A673 (cell line): ENCODE results near the gene ANKUB1. TPM values are rescaled to one million over a fixed set of nuclear protein-coding genes. Genes with fewer than 3 reads are reported as not detected.

Experiments used
- BruUV-seq: library from RNA; stranded (reverse); fragments of 400-500 nt; replicated peaks from 2 replicates; lab custom pipeline; 2021; lab: Mats Ljungman, UMichigan
- CTCF ChIA-PET: fragments of 300-600 bp; sonication (Branson Sonifier 250); formaldehyde crosslinking; loops from one replicate; lab custom pipeline; 2022; ENCODE audit warnings: antibody characterized with exemption; lab: Charles Lee
- POLR2A ChIA-PET: fragments of 300-600 bp; sonication (Branson Sonifier 250); formaldehyde crosslinking; loops from one replicate; lab custom pipeline; 2022; ENCODE audit warnings: antibody characterized with exemption; ENCODE audit not compliant: low non-redundant PET; lab: Charles Lee
- DNase-seq: peaks from one replicate; pipeline ENCODE4 v3.0.0-alpha.2; 2015; ENCODE audit warnings: low spot score
- H3K27ac ChIP-seq: fragments of 200-600 bp; sonication (generic); 2 replicates; pipeline ENCODE4 v1.5.1; 2016; ENCODE audit warnings: mixed run types, low read depth, mild to moderate bottlenecking, mixed read lengths, antibody characterized with exemption, low read length; ENCODE audit not compliant: poor library complexity, severe bottlenecking
- H3K27me3 ChIP-seq: fragments of 200-600 bp; sonication (generic); replicated peaks from 2 replicates; pipeline ENCODE4 v1.6.1; 2017; ENCODE audit warnings: mixed run types, low read depth, mild to moderate bottlenecking, mixed read lengths, antibody characterized with exemption, low read length; ENCODE audit not compliant: insufficient read depth, poor library complexity
- H3K36me3 ChIP-seq: fragments of 200-600 bp; sonication (generic); 2 replicates; pipeline ENCODE4 v1.6.1; 2016; ENCODE audit warnings: mixed run types, mild to moderate bottlenecking, mixed read lengths, antibody characterized with exemption, low read length; ENCODE audit not compliant: insufficient read depth, poor library complexity, severe bottlenecking
- H3K4me1 ChIP-seq: fragments of 200-600 bp; sonication (generic); 2 replicates; pipeline ENCODE4 v1.6.1; 2017; ENCODE audit warnings: mixed run types, mild to moderate bottlenecking, mixed read lengths, antibody characterized with exemption, low read length; ENCODE audit not compliant: insufficient read depth, poor library complexity, severe bottlenecking
- H3K4me3 ChIP-seq: fragments of 200-600 bp; sonication (generic); 2 replicates; pipeline ENCODE4 v1.5.1; 2016; ENCODE audit warnings: low read depth, mixed run types, mild to moderate bottlenecking, mixed read lengths, low read length; ENCODE audit not compliant: poor library complexity, severe bottlenecking
- H3K9me3 ChIP-seq: fragments of 200-600 bp; sonication (generic); 2 replicates; pipeline ENCODE4 v1.6.1; 2016; ENCODE audit warnings: mixed run types, low read depth, mild to moderate bottlenecking, mixed read lengths, antibody characterized with exemption, low read length; ENCODE audit not compliant: poor library complexity, severe bottlenecking
- EZH2 ChIP-seq: fragments of 200-600 bp; sonication (generic); IDR thresholded peaks from 2 replicates; pipeline ENCODE4 v1.6.1; 2017; ENCODE audit warnings: borderline replicate concordance, low read depth, mild to moderate bottlenecking, mixed read lengths, antibody characterized with exemption, low read length; ENCODE audit not compliant: poor library complexity, severe bottlenecking
- intact Hi-C: fragments of 100-400 bp; cut with micrococcal nuclease; formaldehyde crosslinking; loops from one replicate; pipeline ENCODE4 v1.10.0; 2022; ENCODE audit not compliant: unreplicated experiment
- total RNA-seq: library from RNA; stranded (reverse); gene quantifications from 2 replicates; pipeline ENCODE4 v1.2.3, GENCODE V29; 2021
- TF ChIP-seq, protein P1 (sequence below): fragments of 300-800, 200-600 bp; sonication (generic); conservative IDR thresholded peaks from 2 replicates; pipeline ENCODE4 v1.5.1; 2017; ENCODE audit warnings: low read depth, mild to moderate bottlenecking, antibody characterized with exemption, low read length, moderate library complexity, mixed read lengths

Gene ANKUB1
- total RNA-seq, 1 experiment from 2014 or later, result not detected

- ChIA-PET POLR2A (no interaction called here), CTCF (no interaction called here)
- no TSS peak for BruUV-seq
Measured at GRCh38 chr3:149833241-149833640, 40.9 kb upstream of the ANKUB1 start.

DNA sequence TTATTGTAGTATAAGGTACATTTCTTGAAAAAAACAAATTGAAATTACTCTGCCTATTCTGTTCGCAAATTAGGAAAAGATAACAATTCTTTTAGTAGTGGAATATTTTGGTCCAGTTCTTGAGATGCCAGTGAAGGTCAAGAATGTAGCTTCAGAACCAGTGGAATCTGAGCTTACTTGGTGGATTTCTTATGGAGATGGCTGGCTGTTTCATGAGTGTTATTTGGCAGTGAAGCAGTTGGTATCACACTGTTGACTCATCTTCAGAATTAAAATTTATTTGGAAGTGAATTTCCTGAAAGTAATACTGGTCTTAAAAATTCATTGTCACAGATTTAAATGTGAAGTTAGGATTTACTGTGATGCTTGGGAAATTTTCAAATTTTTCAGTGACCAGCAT, 39.7 kb upstream of the ANKUB1 start:
- peaks cover 44% of the 10 kb centered on the region for H3K9me3 ChIP-seq
- no peak overlapping the region for H3K4me3 ChIP-seq
- TF ChIP-seq, protein P1, sequence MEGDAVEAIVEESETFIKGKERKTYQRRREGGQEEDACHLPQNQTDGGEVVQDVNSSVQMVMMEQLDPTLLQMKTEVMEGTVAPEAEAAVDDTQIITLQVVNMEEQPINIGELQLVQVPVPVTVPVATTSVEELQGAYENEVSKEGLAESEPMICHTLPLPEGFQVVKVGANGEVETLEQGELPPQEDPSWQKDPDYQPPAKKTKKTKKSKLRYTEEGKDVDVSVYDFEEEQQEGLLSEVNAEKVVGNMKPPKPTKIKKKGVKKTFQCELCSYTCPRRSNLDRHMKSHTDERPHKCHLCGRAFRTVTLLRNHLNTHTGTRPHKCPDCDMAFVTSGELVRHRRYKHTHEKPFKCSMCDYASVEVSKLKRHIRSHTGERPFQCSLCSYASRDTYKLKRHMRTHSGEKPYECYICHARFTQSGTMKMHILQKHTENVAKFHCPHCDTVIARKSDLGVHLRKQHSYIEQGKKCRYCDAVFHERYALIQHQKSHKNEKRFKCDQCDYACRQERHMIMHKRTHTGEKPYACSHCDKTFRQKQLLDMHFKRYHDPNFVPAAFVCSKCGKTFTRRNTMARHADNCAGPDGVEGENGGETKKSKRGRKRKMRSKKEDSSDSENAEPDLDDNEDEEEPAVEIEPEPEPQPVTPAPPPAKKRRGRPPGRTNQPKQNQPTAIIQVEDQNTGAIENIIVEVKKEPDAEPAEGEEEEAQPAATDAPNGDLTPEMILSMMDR, result no peak
- TF ChIP-seq EZH2, result no peak
- no peaks in the 10 kb centered on the region for H3K4me1 ChIP-seq
- ChIA-PET CTCF (no interaction called here), POLR2A (no interaction called here)
- H3K27me3 ChIP-seq, result no peaks in the 10 kb centered on the region
- BruUV-seq, result no TSS peak
- H3K27ac ChIP-seq, result no peak overlapping the region
- no peaks in the 10 kb centered on the region for H3K36me3 ChIP-seq
- intact Hi-C loops, result no loop called here
- no peak for DNase-seq

More at GRCh38 chr3:149833241-149833640, 40.9 kb upstream of the ANKUB1 start:
- Histone ChIP-seq H3K4me1 (no peaks in the 10 kb centered on the region), H3K4me3 (no peak overlapping the region), H3K9me3 (peaks cover 53% of the 10 kb centered on the region), H3K27ac (no peak overlapping the region), H3K27me3 (no peaks in the 10 kb centered on the region), H3K36me3 (no peaks in the 10 kb centered on the region)
- no peak for TF ChIP-seq EZH2
- TF ChIP-seq, protein P1, result no peak
- intact Hi-C loops, result no loop called here
- no peak for DNase-seq

- no TSS peak for BruUV-seq
- ChIA-PET CTCF (no interaction called here), POLR2A (no interaction called here)
Measured at GRCh38 chr3:149831321-149831720, 39.0 kb upstream of the ANKUB1 start.

More at GRCh38 chr3:149831321-149831720, 39.0 kb upstream of the ANKUB1 start:
- H3K27me3 ChIP-seq, result no peaks in the 10 kb centered on the region
- no peaks in the 10 kb centered on the region for H3K36me3 ChIP-seq
- H3K4me3 ChIP-seq, result no peak overlapping the region
- DNase-seq, result no peak
- H3K27ac ChIP-seq, result no peak overlapping the region
- peaks cover 44% of the 10 kb centered on the region for H3K9me3 ChIP-seq
- no peaks in the 10 kb centered on the region for H3K4me1 ChIP-seq
- intact Hi-C loops, result no loop called here
- TF ChIP-seq, protein P1, result no peak
- TF ChIP-seq EZH2, result no peak
